ENCODE results near the gene HLA-DQA1.
"Not testable (repeated sequence)": the region's sequence is repeated elsewhere in the genome, so short reads cannot be mapped to it uniquely, and the experiment has no call there.

HLA-DQA1 gene

DNA sequence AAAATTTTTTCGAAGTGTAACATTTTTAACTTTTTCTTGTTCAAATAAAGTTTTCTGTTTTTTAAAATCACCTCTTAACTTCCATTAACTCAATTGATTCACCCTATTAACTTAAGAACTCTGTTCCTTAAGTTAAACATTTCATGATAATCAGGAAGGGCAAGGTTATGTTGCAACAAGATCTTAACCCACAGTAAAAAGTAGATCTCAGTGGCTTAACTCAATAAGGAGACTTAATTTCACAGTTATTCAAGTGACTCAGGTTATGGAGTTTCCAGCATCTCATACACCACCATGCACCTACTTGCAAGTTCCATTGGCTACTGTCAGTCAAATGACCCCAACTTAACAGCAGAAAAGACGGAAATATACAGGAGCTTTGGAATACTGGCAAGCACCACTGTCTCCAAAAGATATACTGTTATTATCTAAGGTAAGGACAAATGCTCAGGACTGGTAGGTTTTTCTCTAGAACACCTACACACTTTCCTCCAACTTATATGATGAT is 18.1 kb downstream of the HLA-DQA1 start:
- Histone ChIP-seq H3K27me3 (ENCODE audit: low read length) (no peaks in the 10 kb centered on the region), H3K9me2 (replicated peaks; ENCODE audit: insufficient read depth, low read length) (no peaks in the 10 kb centered on the region), H3K36me3 (ENCODE audit: low read length) (0 out of 2 replicates have a peak, but pooled peaks cover 2% of the 10 kb centered on the region), H3F3A (ENCODE audit: insufficient read depth) (peaks cover 4% of the 10 kb centered on the region; the same call in 1 of the 2 replicates), H3K4me3 (ENCODE audit: insufficient read depth, low read length, poor library complexity, severe bottlenecking) (no peak overlapping the region), H3K4me2 (ENCODE audit: low read depth, low read length, poor library complexity, severe bottlenecking) (no peak overlapping the region), H3K9me3 (ENCODE audit: insufficient read depth, low read length) (no peaks in the 10 kb centered on the region), H2AFZ (ENCODE audit: low read depth, low read length, severe bottlenecking) (no peak overlapping the region), H3K9ac (ENCODE audit: low read length) (no peak overlapping the region), H3K79me2 (ENCODE audit: insufficient read depth, low read length) (no peaks in the 10 kb centered on the region), H4K20me1 (ENCODE audit: low read depth, low read length) (no peaks in the 10 kb centered on the region), H3K27ac (ENCODE audit: low read depth, low read length) (no peak overlapping the region)
- TF ChIP-seq EZH2phosphoT487 (conservative IDR thresholded peaks at IDR 0.05; ENCODE audit: low read length) (no peak), CTCF (IDR thresholded peaks at IDR 0.05; ENCODE audit: insufficient read depth, low read length, poor library complexity, severe bottlenecking) (no peak)

GRCh38 chr6:32657329-32657728 is 20.1 kb downstream of the HLA-DQA1 start:
- H3K9me2 ChIP-seq (replicated peaks; ENCODE audit: insufficient read depth, low read length); H3K4me3 ChIP-seq (ENCODE audit: insufficient read depth, low read length, poor library complexity, severe bottlenecking): not testable (repeated sequence)

DNA sequence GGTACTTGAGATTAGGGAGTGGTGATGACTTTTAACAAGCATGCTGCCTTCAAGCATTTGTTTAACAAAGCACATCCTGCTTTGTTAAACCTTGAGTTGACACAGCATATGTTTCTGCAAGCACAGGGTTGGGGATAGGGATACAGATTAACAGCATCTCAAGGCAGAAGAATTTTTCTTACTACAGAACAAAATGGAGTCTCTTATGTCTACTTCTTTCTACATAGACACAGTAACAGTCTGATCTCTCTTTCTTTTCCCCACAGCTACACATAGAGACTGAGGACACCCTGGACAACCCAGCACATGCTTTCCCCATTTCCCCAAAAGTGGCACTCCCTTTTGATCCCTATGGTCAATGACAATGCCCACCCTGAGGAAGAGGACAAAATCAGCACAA is 20.6 kb downstream of the HLA-DQA1 start:
- H3K27me3 ChIP-seq (ENCODE audit: low read length); H3F3A ChIP-seq (ENCODE audit: insufficient read depth); H3K4me2 ChIP-seq (ENCODE audit: low read depth, low read length, poor library complexity, severe bottlenecking); H3K9me2 ChIP-seq (replicated peaks; ENCODE audit: insufficient read depth, low read length); H4K20me1 ChIP-seq (ENCODE audit: low read depth, low read length); H3K36me3 ChIP-seq (ENCODE audit: low read length); H3K27ac ChIP-seq (ENCODE audit: low read depth, low read length); H2AFZ ChIP-seq (ENCODE audit: low read depth, low read length, severe bottlenecking); H3K79me2 ChIP-seq (ENCODE audit: insufficient read depth, low read length); H3K9ac ChIP-seq (ENCODE audit: low read length); H3K9me3 ChIP-seq (ENCODE audit: insufficient read depth, low read length); H3K4me3 ChIP-seq (ENCODE audit: insufficient read depth, low read length, poor library complexity, severe bottlenecking): not testable (repeated sequence)

More at GRCh38 chr6:32657329-32657728, 20.1 kb downstream of the HLA-DQA1 start:
- not testable (repeated sequence) for H3K79me2 ChIP-seq (ENCODE audit: insufficient read depth, low read length); H3K27me3 ChIP-seq (ENCODE audit: low read length); H3K36me3 ChIP-seq (ENCODE audit: low read length); H3F3A ChIP-seq (ENCODE audit: insufficient read depth); H2AFZ ChIP-seq (ENCODE audit: low read depth, low read length, severe bottlenecking); H3K4me2 ChIP-seq (ENCODE audit: low read depth, low read length, poor library complexity, severe bottlenecking); H3K9me3 ChIP-seq (ENCODE audit: insufficient read depth, low read length); H3K27ac ChIP-seq (ENCODE audit: low read depth, low read length); H3K9ac ChIP-seq (ENCODE audit: low read length); H4K20me1 ChIP-seq (ENCODE audit: low read depth, low read length)

GRCh38 chr6:32658268-32658897 is 21.2 kb downstream of the HLA-DQA1 start:
- TF ChIP-seq EZH2phosphoT487 (conservative IDR thresholded peaks at IDR 0.05; ENCODE audit: low read length), result no peak

More at GRCh38 chr6:32658268-32658897, 21.2 kb downstream of the HLA-DQA1 start:
- Histone ChIP-seq H3F3A (ENCODE audit: insufficient read depth) (no peaks in the 10 kb centered on the region), H4K20me1 (ENCODE audit: low read depth, low read length) (no peaks in the 10 kb centered on the region), H3K79me2 (ENCODE audit: insufficient read depth, low read length) (no peaks in the 10 kb centered on the region), H3K27ac (ENCODE audit: low read depth, low read length) (peak overlapping the region; percentile 73; the same call in 1 of the 2 replicates), H3K4me2 (ENCODE audit: low read depth, low read length, poor library complexity, severe bottlenecking) (peak overlapping the region; percentile 26), H3K9me3 (ENCODE audit: insufficient read depth, low read length) (no peaks in the 10 kb centered on the region), H3K4me3 (ENCODE audit: insufficient read depth, low read length, poor library complexity, severe bottlenecking) (no peak overlapping the region), H3K27me3 (ENCODE audit: low read length) (no peaks in the 10 kb centered on the region), H3K9me2 (replicated peaks; ENCODE audit: insufficient read depth, low read length) (no peaks in the 10 kb centered on the region), H2AFZ (ENCODE audit: low read depth, low read length, severe bottlenecking) (no peak overlapping the region), H3K9ac (ENCODE audit: low read length) (peak overlapping the region; percentile 6; the same call in 1 of the 2 replicates), H3K36me3 (ENCODE audit: low read length) (0 out of 2 replicates have a peak, but pooled peaks cover 2% of the 10 kb centered on the region)
